Nephron progenitor cell (in vitro differentiated cells): ENCODE results near the gene AMPH.

Source experiments
- DNase-seq: peaks from one replicate; pipeline ENCODE4 v3.0.0; 2021
- H3K27ac Mint-ChIP-seq: 2 replicates; pipeline ENCODE4 v1.8.0; 2021; ENCODE audit warnings: mild to moderate bottlenecking, moderate library complexity, mixed read lengths
- H3K27me3 Mint-ChIP-seq: 2 replicates; pipeline ENCODE4 v1.8.0; 2021; ENCODE audit warnings: mild to moderate bottlenecking, low read depth, mixed read lengths; ENCODE audit not compliant: poor library complexity
- H3K36me3 Mint-ChIP-seq: 2 replicates; pipeline ENCODE4 v1.8.0; 2021; ENCODE audit warnings: low read depth, mixed read lengths
- H3K4me1 Mint-ChIP-seq: 2 replicates; pipeline ENCODE4 v1.8.0; 2021; ENCODE audit warnings: mixed read lengths
- H3K4me3 Mint-ChIP-seq: 2 replicates; pipeline ENCODE4 v1.8.0; 2021; ENCODE audit warnings: mild to moderate bottlenecking, moderate library complexity, mixed read lengths
- H3K9me3 Mint-ChIP-seq: 2 replicates; pipeline ENCODE4 v1.8.0; 2021; ENCODE audit warnings: mild to moderate bottlenecking, moderate library complexity, mixed read lengths
- TF ChIP-seq, protein P1 (sequence below): fragments of 200-600 bp; sonication (generic); IDR thresholded peaks from 2 replicates; pipeline ENCODE4 v1.5.0; 2021; ENCODE audit warnings: antibody characterized with exemption

Gene AMPH

DNA sequence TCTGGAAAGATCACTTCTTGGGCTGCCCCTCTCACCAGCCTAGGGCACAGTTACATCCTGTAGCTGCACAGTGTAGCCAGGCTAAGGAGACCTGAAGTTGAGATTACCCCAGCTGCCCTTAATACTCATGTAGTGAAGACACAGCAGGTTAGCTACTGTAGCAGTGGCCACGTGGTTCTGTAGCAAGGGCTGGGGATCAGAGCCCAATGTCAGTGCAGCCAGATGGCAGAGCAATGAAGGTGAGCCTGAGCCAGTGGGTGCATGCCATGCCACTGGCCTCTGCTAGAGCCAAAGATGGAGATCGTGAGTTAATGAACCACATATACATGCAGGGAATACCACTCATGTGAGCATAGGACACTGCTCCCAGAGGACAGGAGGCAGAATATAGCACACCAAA is 15.5 kb downstream of the AMPH start:
- no peak for DNase-seq
- H3K4me1 Mint-ChIP-seq: no peaks in the 10 kb centered on the region
- no peaks in the 10 kb centered on the region for H3K36me3 Mint-ChIP-seq
- H3K27ac Mint-ChIP-seq: no peak overlapping the region
- no peak overlapping the region for H3K4me3 Mint-ChIP-seq
- TF ChIP-seq, protein P1, sequence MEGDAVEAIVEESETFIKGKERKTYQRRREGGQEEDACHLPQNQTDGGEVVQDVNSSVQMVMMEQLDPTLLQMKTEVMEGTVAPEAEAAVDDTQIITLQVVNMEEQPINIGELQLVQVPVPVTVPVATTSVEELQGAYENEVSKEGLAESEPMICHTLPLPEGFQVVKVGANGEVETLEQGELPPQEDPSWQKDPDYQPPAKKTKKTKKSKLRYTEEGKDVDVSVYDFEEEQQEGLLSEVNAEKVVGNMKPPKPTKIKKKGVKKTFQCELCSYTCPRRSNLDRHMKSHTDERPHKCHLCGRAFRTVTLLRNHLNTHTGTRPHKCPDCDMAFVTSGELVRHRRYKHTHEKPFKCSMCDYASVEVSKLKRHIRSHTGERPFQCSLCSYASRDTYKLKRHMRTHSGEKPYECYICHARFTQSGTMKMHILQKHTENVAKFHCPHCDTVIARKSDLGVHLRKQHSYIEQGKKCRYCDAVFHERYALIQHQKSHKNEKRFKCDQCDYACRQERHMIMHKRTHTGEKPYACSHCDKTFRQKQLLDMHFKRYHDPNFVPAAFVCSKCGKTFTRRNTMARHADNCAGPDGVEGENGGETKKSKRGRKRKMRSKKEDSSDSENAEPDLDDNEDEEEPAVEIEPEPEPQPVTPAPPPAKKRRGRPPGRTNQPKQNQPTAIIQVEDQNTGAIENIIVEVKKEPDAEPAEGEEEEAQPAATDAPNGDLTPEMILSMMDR: no peak
- H3K9me3 Mint-ChIP-seq: no peaks in the 10 kb centered on the region
- peaks cover 10% of the 10 kb centered on the region for H3K27me3 Mint-ChIP-seq

DNA sequence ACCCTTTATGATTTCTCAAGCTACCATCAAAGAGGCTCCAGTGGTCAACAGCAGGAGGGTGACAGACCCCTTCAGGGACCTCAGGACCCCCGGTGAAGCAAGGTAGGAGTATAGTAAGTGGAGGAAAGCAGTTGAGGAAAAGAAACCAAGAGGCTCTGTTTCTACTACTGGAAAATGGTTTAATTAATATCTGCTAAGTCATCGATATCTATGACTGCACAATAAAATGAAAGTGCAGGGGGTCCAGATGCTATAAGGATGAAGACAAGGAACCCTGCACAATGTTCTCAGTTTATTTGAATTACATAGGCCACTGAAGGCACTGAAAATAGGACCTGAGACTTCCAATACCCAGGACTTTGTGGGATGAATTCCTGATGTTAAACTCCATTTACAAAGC is 23.7 kb downstream of the AMPH start:
- TF ChIP-seq, protein P1: no peak
- Mint-ChIP-seq H3K4me1 (no peaks in the 10 kb centered on the region), H3K36me3 (no peaks in the 10 kb centered on the region), H3K4me3 (no peak overlapping the region), H3K27me3 (no peaks in the 10 kb centered on the region), H3K9me3 (no peaks in the 10 kb centered on the region), H3K27ac (no peak overlapping the region)
- DNase-seq: no peak

DNA sequence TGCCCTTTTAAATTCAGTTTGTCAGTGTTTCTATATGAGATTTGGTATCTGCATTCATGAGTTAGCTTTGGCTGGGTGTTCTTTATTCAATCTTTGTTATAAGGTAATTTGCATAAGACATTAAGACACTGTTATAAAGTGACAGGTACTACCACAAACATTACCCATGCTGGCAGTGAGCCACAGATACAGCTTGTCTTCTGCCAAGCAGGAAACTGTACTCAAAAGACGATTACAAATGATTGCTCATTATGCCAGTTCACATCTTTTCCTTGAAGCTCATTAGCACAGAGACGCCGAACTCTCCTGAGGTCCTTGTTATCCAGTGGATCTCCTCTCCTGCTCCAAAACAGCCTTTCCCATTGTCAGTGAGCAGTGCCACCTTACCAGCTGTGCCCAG is 30.4 kb downstream of the AMPH start:
- H3K27me3 Mint-ChIP-seq: no peaks in the 10 kb centered on the region
- H3K4me3 Mint-ChIP-seq: no peak overlapping the region
- TF ChIP-seq, protein P1: no peak
- H3K36me3 Mint-ChIP-seq: no peaks in the 10 kb centered on the region
- no peaks in the 10 kb centered on the region for H3K4me1 Mint-ChIP-seq
- no peaks in the 10 kb centered on the region for H3K9me3 Mint-ChIP-seq
- no peak overlapping the region for H3K27ac Mint-ChIP-seq
- no peak for DNase-seq

DNA sequence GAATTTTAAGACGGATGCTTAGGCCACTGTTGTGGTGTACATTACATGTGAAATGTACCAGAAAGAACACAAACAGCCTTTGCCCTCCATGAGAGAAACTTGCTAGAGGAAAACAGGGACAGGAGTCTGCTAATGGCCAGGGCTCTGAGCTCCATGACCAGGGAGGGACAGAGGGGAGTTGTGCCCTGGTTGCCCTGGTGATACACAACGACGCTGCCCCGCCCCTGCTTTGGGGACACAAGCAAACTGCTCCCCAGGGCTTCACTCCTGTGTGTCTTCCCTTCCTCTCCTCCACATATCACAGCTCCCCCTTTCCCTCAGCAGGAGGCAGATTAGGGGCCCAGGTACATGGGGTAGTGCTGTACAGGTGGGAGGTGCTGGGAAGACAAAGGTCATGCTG is 36.2 kb downstream of the AMPH start:
- TF ChIP-seq, protein P1: no peak
- H3K36me3 Mint-ChIP-seq: peaks cover 4% of the 10 kb centered on the region
- H3K9me3 Mint-ChIP-seq: peaks cover 9% of the 10 kb centered on the region
- DNase-seq: peak; percentile 10
- peaks cover 7% of the 10 kb centered on the region for H3K4me1 Mint-ChIP-seq
- no peak overlapping the region for H3K27ac Mint-ChIP-seq
- no peaks in the 10 kb centered on the region for H3K27me3 Mint-ChIP-seq
- H3K4me3 Mint-ChIP-seq: no peak overlapping the region

DNA sequence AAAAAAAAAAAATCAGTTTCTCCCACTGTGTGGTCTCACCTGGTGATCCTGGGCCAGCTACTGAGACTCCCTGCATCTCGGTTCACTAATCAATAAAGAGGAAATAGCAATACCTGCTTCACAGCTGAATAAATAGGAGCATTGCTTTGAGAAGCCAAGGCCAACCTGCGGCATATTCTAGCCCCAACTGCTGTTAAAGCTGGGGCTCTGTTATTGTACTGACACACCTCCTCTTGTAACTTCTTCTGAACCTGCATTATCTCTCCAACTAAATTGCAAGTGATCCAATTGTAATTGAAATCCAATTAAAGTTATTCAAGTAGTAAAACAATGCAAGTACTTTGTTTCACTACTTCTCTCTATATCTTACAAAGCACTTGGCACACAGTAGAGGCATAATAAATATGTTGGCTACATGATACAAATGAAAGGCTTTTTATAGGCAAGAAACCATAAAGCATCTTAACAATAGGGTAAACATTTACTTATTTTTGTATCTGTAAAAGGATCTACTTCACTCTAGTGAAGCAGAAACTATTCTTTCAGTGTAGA is 38.4 kb downstream of the AMPH start:
- H3K27ac Mint-ChIP-seq: no peak overlapping the region
- H3K36me3 Mint-ChIP-seq: peaks cover 4% of the 10 kb centered on the region
- H3K27me3 Mint-ChIP-seq: no peaks in the 10 kb centered on the region
- peaks cover 9% of the 10 kb centered on the region for H3K9me3 Mint-ChIP-seq
- H3K4me1 Mint-ChIP-seq: peaks cover 7% of the 10 kb centered on the region
- DNase-seq: no peak
- TF ChIP-seq, protein P1: no peak
- no peak overlapping the region for H3K4me3 Mint-ChIP-seq

DNA sequence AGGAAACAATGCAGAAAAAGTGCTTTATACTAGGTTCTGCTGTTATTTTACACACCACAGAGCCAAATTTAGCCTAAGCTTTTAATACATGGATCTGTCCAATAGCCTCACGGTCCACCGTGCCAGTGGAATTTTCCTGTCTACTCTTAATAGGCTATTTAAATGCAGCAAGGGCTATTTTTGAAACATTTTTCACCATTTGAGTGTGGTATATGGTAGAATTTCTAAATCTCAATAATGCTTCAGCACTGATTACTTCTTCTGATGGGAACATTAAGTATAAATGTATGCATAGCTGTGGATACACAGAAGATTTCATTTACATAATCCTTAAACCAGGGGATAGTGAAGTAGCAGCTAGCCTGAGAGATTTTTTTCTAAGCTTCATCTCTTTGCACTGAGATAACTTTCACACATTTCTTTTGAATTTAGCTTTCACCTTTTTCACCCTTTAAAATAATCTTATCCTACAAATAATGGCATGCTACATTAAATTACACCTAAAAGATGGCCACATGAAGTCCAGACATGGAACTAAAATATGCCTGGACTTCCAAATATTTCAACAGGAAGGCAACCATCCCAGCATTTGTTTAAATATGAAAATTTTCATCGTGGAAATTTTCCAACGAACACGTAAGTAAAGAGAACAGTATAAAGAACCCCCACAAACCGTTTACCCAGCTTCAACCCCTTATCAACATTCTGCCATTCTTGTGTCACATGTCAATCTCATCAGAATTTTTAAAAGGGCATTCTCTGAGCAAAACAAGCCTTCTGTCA is 45.4 kb downstream of the AMPH start:
- no peak overlapping the region for H3K27ac Mint-ChIP-seq

More for the DNA sequence above, 45.4 kb downstream of the AMPH start:
- TF ChIP-seq, protein P1: no peak
- no peaks in the 10 kb centered on the region for H3K36me3 Mint-ChIP-seq
- no peaks in the 10 kb centered on the region for H3K27me3 Mint-ChIP-seq
- H3K4me1 Mint-ChIP-seq: no peaks in the 10 kb centered on the region
- no peak for DNase-seq
- no peaks in the 10 kb centered on the region for H3K9me3 Mint-ChIP-seq
- H3K4me3 Mint-ChIP-seq: no peak overlapping the region
